ENCODE measurements around the gene C1orf167.

Gene C1orf167

GRCh38 chr1:11797525-11798216, 35.7 kb downstream of the C1orf167 start:
- Histone ChIP-seq H3K36me3 (ENCODE audit: insufficient read depth, low read length) (peaks cover 61% of the 10 kb centered on the region), H3K9me3 (ENCODE audit: low read length) (no peaks in the 10 kb centered on the region), H4K20me1 (ENCODE audit: insufficient read depth, low read length) (no peaks in the 10 kb centered on the region), H3K27ac (ENCODE audit: low read depth, low read length, poor library complexity, severe bottlenecking) (no peak overlapping the region), H2AFZ (ENCODE audit: low read length) (no peak overlapping the region), H3K4me3 (ENCODE audit: low read depth, low read length, poor library complexity, severe bottlenecking) (no peak overlapping the region), H3K79me2 (ENCODE audit: insufficient read depth, low read length) (no peaks in the 10 kb centered on the region), H3K27me3 (ENCODE audit: insufficient read depth, low read length) (no peaks in the 10 kb centered on the region), H3K9me2 (ENCODE audit: low read depth, low read length) (no peaks in the 10 kb centered on the region), H3F3A (ENCODE audit: insufficient read depth, low read length) (no peaks in the 10 kb centered on the region), H3K4me2 (ENCODE audit: low read length) (no peak overlapping the region), H3K9ac (ENCODE audit: low read length) (no peak overlapping the region), H3K4me1 (ENCODE audit: insufficient read depth, low read length, severe bottlenecking) (peaks cover 9% of the 10 kb centered on the region)
- TF ChIP-seq CTCF (IDR thresholded peaks at IDR 0.05; ENCODE audit: low read length) (no peak), EZH2 (IDR thresholded peaks at IDR 0.05; ENCODE audit: borderline replicate concordance, low read length) (no peak)

DNA sequence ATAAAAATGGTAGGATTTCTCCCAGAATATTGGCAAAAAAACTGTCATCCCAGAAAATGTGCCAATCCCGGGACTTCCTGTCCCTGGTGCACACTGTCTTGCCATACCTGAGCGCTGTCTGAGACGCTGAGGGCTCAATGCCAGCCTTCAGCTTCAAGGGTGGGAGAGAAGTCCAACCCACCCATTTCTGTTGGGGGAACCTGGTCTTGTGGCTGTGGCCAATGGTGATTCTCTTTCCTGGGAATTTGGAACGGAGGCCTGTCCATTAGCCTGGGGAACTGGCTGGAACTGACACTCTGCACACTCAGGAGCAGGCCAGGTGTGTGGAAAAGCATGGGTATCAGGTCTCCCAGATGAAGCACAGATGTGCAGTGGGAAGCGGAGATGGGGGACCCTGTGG, 37.1 kb downstream of the C1orf167 start:
- Histone ChIP-seq H3K9me2 (ENCODE audit: low read depth, low read length) (no peaks in the 10 kb centered on the region), H3K4me3 (ENCODE audit: low read depth, low read length, poor library complexity, severe bottlenecking) (no peak overlapping the region), H3K4me2 (ENCODE audit: low read length) (no peak overlapping the region), H3K27ac (ENCODE audit: low read depth, low read length, poor library complexity, severe bottlenecking) (no peak overlapping the region), H3K36me3 (ENCODE audit: insufficient read depth, low read length) (peaks cover 53% of the 10 kb centered on the region), H3K4me1 (ENCODE audit: insufficient read depth, low read length, severe bottlenecking) (peaks cover 23% of the 10 kb centered on the region), H3F3A (ENCODE audit: insufficient read depth, low read length) (no peaks in the 10 kb centered on the region), H3K79me2 (ENCODE audit: insufficient read depth, low read length) (no peaks in the 10 kb centered on the region), H4K20me1 (ENCODE audit: insufficient read depth, low read length) (no peaks in the 10 kb centered on the region), H3K9ac (ENCODE audit: low read length) (no peak overlapping the region), H3K9me3 (ENCODE audit: low read length) (no peaks in the 10 kb centered on the region), H3K27me3 (ENCODE audit: insufficient read depth, low read length) (no peaks in the 10 kb centered on the region), H2AFZ (ENCODE audit: low read length) (no peak overlapping the region)
- no peak for TF ChIP-seq CTCF (IDR thresholded peaks at IDR 0.05; ENCODE audit: low read length)
- no peak for TF ChIP-seq EZH2 (IDR thresholded peaks at IDR 0.05; ENCODE audit: borderline replicate concordance, low read length)

DNA sequence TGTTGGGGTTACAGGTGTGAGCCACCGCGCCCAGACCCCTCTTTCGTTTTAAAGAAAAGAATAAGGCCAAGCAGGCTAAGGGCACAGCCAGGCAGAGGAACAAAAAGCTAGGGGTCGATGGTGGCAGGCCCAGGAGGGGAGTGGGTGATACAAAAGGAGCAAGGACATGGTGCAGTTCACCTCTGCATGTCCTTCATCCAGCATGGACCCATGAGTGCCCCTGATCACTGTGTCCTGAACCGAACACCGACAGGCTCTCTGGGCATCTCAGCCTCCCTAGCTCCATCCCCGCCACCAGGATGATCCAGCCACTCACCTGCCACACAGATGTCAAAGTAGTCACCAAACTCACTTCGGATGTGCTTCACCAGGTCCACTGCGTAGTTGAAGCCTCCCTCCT, 37.9 kb downstream of the C1orf167 start:
- H3K79me2 ChIP-seq (ENCODE audit: insufficient read depth, low read length): no peaks in the 10 kb centered on the region
- H3K9ac ChIP-seq (ENCODE audit: low read length): no peak overlapping the region
- no peaks in the 10 kb centered on the region for H3K9me3 ChIP-seq (ENCODE audit: low read length)
- TF ChIP-seq CTCF (IDR thresholded peaks at IDR 0.05; ENCODE audit: low read length) (no peak), EZH2 (IDR thresholded peaks at IDR 0.05; ENCODE audit: borderline replicate concordance, low read length) (no peak)
- no peak overlapping the region for H3K27ac ChIP-seq (ENCODE audit: low read depth, low read length, poor library complexity, severe bottlenecking)
- H3K4me3 ChIP-seq (ENCODE audit: low read depth, low read length, poor library complexity, severe bottlenecking): no peak overlapping the region
- no peaks in the 10 kb centered on the region for H3F3A ChIP-seq (ENCODE audit: insufficient read depth, low read length)
- no peaks in the 10 kb centered on the region for H3K9me2 ChIP-seq (ENCODE audit: low read depth, low read length)
- H3K36me3 ChIP-seq (ENCODE audit: insufficient read depth, low read length): peaks cover 46% of the 10 kb centered on the region
- H4K20me1 ChIP-seq (ENCODE audit: insufficient read depth, low read length): no peaks in the 10 kb centered on the region
- H2AFZ ChIP-seq (ENCODE audit: low read length): no peak overlapping the region
- no peak overlapping the region for H3K4me2 ChIP-seq (ENCODE audit: low read length)
- H3K27me3 ChIP-seq (ENCODE audit: insufficient read depth, low read length): no peaks in the 10 kb centered on the region
- peaks cover 31% of the 10 kb centered on the region for H3K4me1 ChIP-seq (ENCODE audit: insufficient read depth, low read length, severe bottlenecking)
